K562 (cell line): ENCODE measurements around the gene PIK3R2. TPM values are rescaled to one million over a fixed set of nuclear protein-coding genes. Genes with fewer than 3 reads are reported as not detected.

Experiments used
- ATAC-seq: fragments of 200-7000 bp; cut with Tn5 transposase; 3 replicates; pipeline ENCODE4 v1.9.1; 2020; ENCODE audit warnings: moderate library complexity
- BruUV-seq: library from RNA; stranded (reverse); fragments of 400-500 nt; replicated peaks from 2 replicates; lab custom pipeline; 2021; lab: Mats Ljungman, UMichigan
- CTCF ChIA-PET: fragments of 300-600 bp; formaldehyde crosslinking; extraction: SDS; loops from one replicate; lab custom pipeline; 2021; ENCODE audit warnings: low intra/inter-chr PET ratio; lab: Yijun Ruan, JAX
- POLR2A ChIA-PET: fragments of 300-600, 350-650 bp; sonication (Branson Sonifier 250); formaldehyde crosslinking; extraction: SDS; loops from one replicate; lab custom pipeline; 2021; ENCODE audit warnings: antibody characterized with exemption, inconsistent platforms; lab: Yijun Ruan, JAX
- DNase-seq, 4 experiments: peaks; one replicate each; pipeline versions ENCODE4 v3.0.0 to v3.0.0-alpha.2; 2011 to 2018; ENCODE audit warnings: low spot score in 3 of 4, mixed read lengths in 3 of 4; ENCODE audit errors: extremely low read depth in 1 of 4
- FAIRE-seq: peaks from 2 replicates; lab custom pipeline; 2011; peaks lifted over from hg19 to GRCh38; lab: Jason Lieb, UNC
- H2AFZ ChIP-seq: 2 replicates; pipeline ENCODE4 v1.6.0; 2011; ENCODE audit warnings: low read depth, low read length, control low read depth, inconsistent platforms
- H3K27ac ChIP-seq: fragments of 200-600 bp; 3 replicates; pipeline ENCODE4 v1.8.0; 2011; ENCODE audit warnings: low read depth, mild to moderate bottlenecking, control low read depth, inconsistent platforms, low read length, moderate library complexity, mixed read lengths; ENCODE audit errors: extremely low read depth
- H3K27me3 ChIP-seq, 2 experiments: fragments of 300-600 bp in 1 of 2; 2 replicates in 1 of 2; 3 replicates in 1 of 2; pipeline versions ENCODE4 v1.6.0 to v1.8.0; 2011; ENCODE audit warnings: inconsistent platforms in 2 of 2, low read length in 2 of 2, mild to moderate bottlenecking in 1 of 2, mixed read lengths in 1 of 2, moderate library complexity in 1 of 2; ENCODE audit not compliant: control insufficient read depth in 2 of 2, insufficient read depth in 2 of 2
- H3K36me3 ChIP-seq: fragments of 300-600 bp; 3 replicates; pipeline ENCODE4 v1.8.0; 2011; ENCODE audit warnings: mild to moderate bottlenecking, low read length, inconsistent platforms; ENCODE audit not compliant: control insufficient read depth, insufficient read depth
- H3K4me1 ChIP-seq, 2 experiments: fragments of 200-600 bp in 1 of 2; replicated peaks in 1 of 2; 2 replicates in 1 of 2; 3 replicates in 1 of 2; pipeline versions ENCODE4 v1.5.1 to v1.8.0; 2011; ENCODE audit warnings: inconsistent platforms in 2 of 2, low read length in 2 of 2, mild to moderate bottlenecking in 1 of 2, mixed read lengths in 1 of 2, moderate library complexity in 1 of 2; ENCODE audit not compliant: control insufficient read depth in 2 of 2, insufficient read depth in 2 of 2
- H3K4me2 ChIP-seq: 2 replicates; pipeline ENCODE4 v1.6.1; 2011; ENCODE audit warnings: low read length, control low read depth, inconsistent platforms, mixed read lengths; ENCODE audit not compliant: insufficient read depth
- H3K4me3 ChIP-seq: fragments of 200-600 bp; sonication (generic), shearing (Covaris generic); 2 replicates; pipeline ENCODE4 v1.5.1; 2016; ENCODE audit warnings: control low read depth, inconsistent platforms
- H3K79me2 ChIP-seq: fragments of 200-600 bp; 3 replicates; pipeline ENCODE4 v1.8.0; 2011; ENCODE audit warnings: low read length, inconsistent platforms; ENCODE audit not compliant: control insufficient read depth, insufficient read depth
- H3K9ac ChIP-seq, 2 experiments: 2 replicates each; pipeline versions ENCODE4 v1.6.0 to v1.6.1; 2011; ENCODE audit warnings: low read depth in 2 of 2, low read length in 2 of 2, control low read depth in 1 of 2, inconsistent platforms in 1 of 2, mild to moderate bottlenecking in 1 of 2, mixed read lengths in 1 of 2; ENCODE audit not compliant: insufficient read depth in 1 of 2
- H3K9me1 ChIP-seq: one replicate; pipeline ENCODE4 v1.6.0; 2011; ENCODE audit warnings: inconsistent platforms, mild to moderate bottlenecking, low read length, moderate library complexity; ENCODE audit not compliant: control insufficient read depth, insufficient read depth
- H3K9me3 ChIP-seq: replicated peaks from 2 replicates; pipeline ENCODE4 v1.5.1; 2011; ENCODE audit warnings: low read depth, low read length, inconsistent platforms; ENCODE audit not compliant: control insufficient read depth, insufficient read depth
- H4K20me1 ChIP-seq: replicated peaks from 2 replicates; pipeline ENCODE4 v1.6.1; 2011; ENCODE audit warnings: low read length, inconsistent platforms, mixed read lengths; ENCODE audit not compliant: control insufficient read depth, insufficient read depth
- BCLAF1 ChIP-seq, 2 experiments: fragments of 450-650 bp in 1 of 2; IDR thresholded peaks; 2 replicates each; pipeline ENCODE4 v1.6.1; 2011 to 2017; ENCODE audit warnings: low read depth in 2 of 2, antibody characterized with exemption in 1 of 2, borderline replicate concordance in 1 of 2, low read length in 1 of 2, mild to moderate bottlenecking in 1 of 2, mixed read lengths in 1 of 2; ENCODE audit not compliant: control insufficient read depth in 1 of 2
- EZH2 ChIP-seq: IDR thresholded peaks from 2 replicates; pipeline ENCODE4 v1.6.1; 2012; ENCODE audit warnings: low read depth, mild to moderate bottlenecking, inconsistent platforms, low read length, borderline replicate concordance
- MBD2 ChIP-seq: sonication (generic); IDR thresholded peaks from 2 replicates; pipeline ENCODE4 v1.6.1; 2016; ENCODE audit warnings: low read depth, borderline replicate concordance
- NBN ChIP-seq: fragments of 450-650 bp; IDR thresholded peaks from 2 replicates; pipeline ENCODE4 v1.6.1; 2016; ENCODE audit warnings: low read depth, mild to moderate bottlenecking
- NFIX ChIP-seq: fragments of 250-450 bp; sonication (Bioruptor Pico); IDR thresholded peaks from 2 replicates; pipeline ENCODE4 v1.4.0; 2020; ENCODE audit warnings: low read depth, mild to moderate bottlenecking, moderate library complexity
- NFRKB ChIP-seq: fragments of 450-650 bp; IDR thresholded peaks from 2 replicates; pipeline ENCODE4 v1.6.1; 2016; ENCODE audit warnings: low read depth
- PREB ChIP-seq: sonication (generic); formaldehyde crosslinking; IDR thresholded peaks from 2 replicates; pipeline ENCODE4 v1.8.1; 2023; ENCODE audit warnings: mild to moderate bottlenecking, missing genetic modification reagents
- ZBTB34 ChIP-seq: fragments of 250-450 bp; sonication (Bioruptor Pico); IDR thresholded peaks from 2 replicates; pipeline ENCODE4 v1.8.0; 2021; ENCODE audit warnings: mild to moderate bottlenecking, moderate library complexity
- ZFP36 ChIP-seq: fragments of 150-350 bp; IDR thresholded peaks from 2 replicates; pipeline ENCODE4 v1.6.1; 2018; ENCODE audit warnings: low read length, low read depth; ENCODE audit not compliant: partially characterized antibody
- WGBS: fragments of 100-300 bp; shearing (Covaris generic); methylation state at CpG from one replicate; pipeline ENCODE4 v1.1.6; 2016; ENCODE audit warnings: low coverage, mixed read lengths; ENCODE audit not compliant: insufficient coverage; ENCODE audit errors: missing lambda C conversion rate; 5-methylcytosine and 5-hydroxymethylcytosine counted together
- in situ Hi-C: fragments of 300-500 bp; cut with MboI; formaldehyde crosslinking; loops from 4 replicates; pipeline ENCODE4 v1.15.0; 2018; ENCODE audit warnings: inconsistent platforms, mixed read lengths
- intact Hi-C: fragments of 100-400 bp; cut with micrococcal nuclease; formaldehyde crosslinking; loops from 2 replicates; pipeline ENCODE4 v1.14.2; 2022
- polyA plus RNA-seq, 8 experiments: library from polyadenylated mRNA; depleted of rRNA in 4 of 8; stranded (reverse) in 5 of 8; unstranded in 3 of 8; fragments of >200 nt; fragmentation: Nextera tagmentation in 2 of 8; fragmentation: Illumina TruSeq in 1 of 8; extraction: Ambion mirVana in 2 of 8; extraction: Trizol in 1 of 8; gene quantifications; 2 replicates each; pipeline versions ENCODE4 v1.2.1 to v1.2.3, GENCODE V29; 2011 to 2014; ENCODE audit warnings: inconsistent platforms in 1 of 8, missing spikeins in 1 of 8
- total RNA-seq, 7 experiments: library from RNA; depleted of rRNA in 6 of 7; stranded (reverse); fragments of >200 nt in 6 of 7; fragmentation: Illumina TruSeq in 2 of 7; extraction: Trizol in 2 of 7; gene quantifications; 2 replicates each; pipeline versions ENCODE4 v1.2.1 to v1.2.3, GENCODE V29; 2011 to 2021; ENCODE audit warnings: low replicate concordance in 1 of 7

The PIK3R2 gene
- total and polyA plus RNA-seq, 9 of the 15 experiments (the other 6 are each of a cell fraction or from before 2014, with no cell fraction given): 0.39 to 37.9 (median 5.3) TPM

GRCh38 chr19:18143902-18144301 lies 9.1 kb upstream of the PIK3R2 start:
- H2AFZ ChIP-seq: no peak overlapping the region
- no peak for TF ChIP-seq ZBTB34 (CRISPR knock-in tag)
- peak; percentile 48 for TF ChIP-seq ZFP36
- H3K27ac ChIP-seq: no peak overlapping the region
- no peak overlapping the region for H3K9ac ChIP-seq
- no TSS peak for BruUV-seq
- POLR2A ChIA-PET: interaction anchor here (2.8 kb wide), 1 partner anchor 8 kb away, joined by 9 read pairs; no protein-coding TSS in a partner anchor
- H3K27me3 ChIP-seq: no peaks in the 10 kb centered on the region
- H3K36me3 ChIP-seq: peaks cover 57% of the 10 kb centered on the region; the same call in 2 of the 3 replicates
- ATAC-seq (no peak), DNase-seq (no peak), FAIRE-seq (no peak)
- H3K4me2 ChIP-seq: no peak overlapping the region
- WGBS: 50% methylated on average over 3 of the region's 3 CpGs
- peaks cover 0 to 11% of the 10 kb centered on the region in 2 experiments; a peak in 3 of 5 replicates for H3K4me1 ChIP-seq
- no peaks in the 10 kb centered on the region for H3K79me2 ChIP-seq
- no peaks in the 10 kb centered on the region for H3K9me3 ChIP-seq
- no peaks in the 10 kb centered on the region for H4K20me1 ChIP-seq
- CTCF ChIA-PET: no interaction called here
- in situ Hi-C loops (no loop called here), intact Hi-C loops (no loop called here)
- H3K4me3 ChIP-seq: no peak overlapping the region
- no peaks in the 10 kb centered on the region for H3K9me1 ChIP-seq

- CTCF ChIA-PET: no interaction called here
- in situ Hi-C loops (no loop called here), intact Hi-C loops (no loop called here)
- H3K4me1 ChIP-seq: peaks cover 0 to 16% of the 10 kb centered on the region in 2 experiments; a peak in 3 of 5 replicates
- no peaks in the 10 kb centered on the region for H3K9me1 ChIP-seq
- FAIRE-seq: no peak
- no peaks in the 10 kb centered on the region for H3K79me2 ChIP-seq
- H3K27me3 ChIP-seq: no peaks in the 10 kb centered on the region
- no peak for DNase-seq
- peak overlapping the region in 1 of 2 experiments; percentile 26; a peak in 2 of 4 replicates for H3K9ac ChIP-seq
- no peak overlapping the region for H3K4me3 ChIP-seq
- no TSS peak for BruUV-seq
- POLR2A ChIA-PET: no interaction called here
- no peaks in the 10 kb centered on the region for H4K20me1 ChIP-seq
- no peak for ATAC-seq
- H3K4me2 ChIP-seq: no peak overlapping the region
- no peak overlapping the region for H2AFZ ChIP-seq
- peaks cover 54% of the 10 kb centered on the region; the same call in 2 of the 3 replicates for H3K36me3 ChIP-seq
- WGBS: 82% methylated on average over 13 of the region's 16 CpGs
- no peak overlapping the region for H3K27ac ChIP-seq
- no peaks in the 10 kb centered on the region for H3K9me3 ChIP-seq
- TF ChIP-seq MBD2 (no peak), EZH2 (no peak), BCLAF1 (IDR thresholded peaks at IDR 0.05; ENCODE audit: borderline replicate concordance in 1 of 2, control insufficient read depth in 1 of 2, low read depth in 2 of 2, low read length in 1 of 2) (no peak), NFIX (no peak), PREB (no peak), NFRKB (no peak), NBN (no peak)
Observed at GRCh38 chr19:18144361-18144760, 8.6 kb upstream of the PIK3R2 start.
